HG03175 (cell line): ENCODE data around the gene IRS2.
"Not testable (repeated sequence)": the region's sequence is repeated elsewhere in the genome, so short reads cannot be mapped to it uniquely, and the experiment has no call there.

Source experiments
- ATAC-seq: cut with Tn5 transposase; IDR thresholded peaks from one replicate; pipeline ENCODE4 v1.9.1; 2021; ENCODE audit warnings: mild to moderate bottlenecking, moderate library complexity; ENCODE audit not compliant: unreplicated experiment

The IRS2 gene

GRCh38 chr13:109734002-109734785, 52.2 kb downstream of the IRS2 start:
- no peak for ATAC-seq

GRCh38 chr13:109733550-109733949, 52.8 kb downstream of the IRS2 start:
- no peak for ATAC-seq

GRCh38 chr13:109732470-109733170, 53.8 kb downstream of the IRS2 start:
- not testable (repeated sequence) for ATAC-seq

- no peak for ATAC-seq
Measured at GRCh38 chr13:109730812-109731335, 55.5 kb downstream of the IRS2 start.

GRCh38 chr13:109728791-109729731, 57.3 kb downstream of the IRS2 start:
- no peak for ATAC-seq

- ATAC-seq: no peak
Measured at GRCh38 chr13:109728061-109728460, 58.3 kb downstream of the IRS2 start.

- ATAC-seq: no peak
Measured at GRCh38 chr13:109727251-109727650, 59.1 kb downstream of the IRS2 start.

GRCh38 chr13:109725995-109726637, 60.3 kb downstream of the IRS2 start:
- ATAC-seq: no peak

GRCh38 chr13:109725297-109725696, 61.1 kb downstream of the IRS2 start:
- no peak for ATAC-seq

GRCh38 chr13:109724603-109725002, 61.8 kb downstream of the IRS2 start:
- ATAC-seq: no peak

- no peak for ATAC-seq
Measured at GRCh38 chr13:109723046-109723445, 63.3 kb downstream of the IRS2 start.

GRCh38 chr13:109722068-109722467, 64.3 kb downstream of the IRS2 start:
- no peak for ATAC-seq

GRCh38 chr13:109720758-109721184, 65.6 kb downstream of the IRS2 start:
- no peak for ATAC-seq

- no peak for ATAC-seq
Measured at GRCh38 chr13:109719962-109720646, 66.3 kb downstream of the IRS2 start.

- no peak for ATAC-seq
Measured at GRCh38 chr13:109718726-109719125, 67.7 kb downstream of the IRS2 start.

GRCh38 chr13:109717686-109718085, 68.7 kb downstream of the IRS2 start:
- no peak for ATAC-seq

GRCh38 chr13:109715902-109716301, 70.5 kb downstream of the IRS2 start:
- ATAC-seq: no peak

GRCh38 chr13:109713681-109714080, 72.7 kb downstream of the IRS2 start:
- no peak for ATAC-seq

- ATAC-seq: no peak
Measured at GRCh38 chr13:109712124-109712722, 74.2 kb downstream of the IRS2 start.
